CD4-positive, alpha-beta T cell treated with Interleukin-12 subunit alpha and Interleukin-12 subunit beta, for 1 hour (primary cell): Measurements from ENCODE around the gene CST1.

Experiments used
- DNase-seq: peaks from one replicate; pipeline ENCODE4 v3.0.0-alpha.2; 2020

Gene CST1

GRCh38 chr20:23697947-23698346 lies 52.8 kb downstream of the CST1 start:
- no peak for DNase-seq
